GM23248 (cell line): ENCODE results near the gene RXFP4.

Experiments used
- EZH2 ChIP-seq: fragments of 200-600 bp; sonication (generic); IDR thresholded peaks from 2 replicates; pipeline ENCODE4 v1.6.1; 2018; ENCODE audit warnings: antibody characterized with exemption, mild to moderate bottlenecking; ENCODE audit not compliant: insufficient read depth, poor library complexity, severe bottlenecking
- EZH2phosphoT487 ChIP-seq: fragments of 200-600 bp; sonication (generic); IDR thresholded peaks from 2 replicates; pipeline ENCODE4 v1.6.1; 2018; ENCODE audit warnings: antibody characterized with exemption, moderate library complexity, mild to moderate bottlenecking, low read depth; ENCODE audit not compliant: insufficient read depth

GRCh38 chr1:155909894-155910293 lies 31.5 kb upstream of the RXFP4 start:
- TF ChIP-seq EZH2 (no peak), EZH2phosphoT487 (no peak)
